GM19452 (cell line): Measurements from ENCODE around the gene TPRA1.
A peak's percentile ranks its signal among the peaks of the same experiment; 100 is the strongest.

Experiments used
- ATAC-seq: cut with Tn5 transposase; IDR thresholded peaks from one replicate; pipeline ENCODE4 v1.9.1; 2021; ENCODE audit not compliant: unreplicated experiment

The TPRA1 gene

GRCh38 chr3:127593178-127593577, 2.6 kb upstream of the TPRA1 start:
- no peak for ATAC-seq

DNA sequence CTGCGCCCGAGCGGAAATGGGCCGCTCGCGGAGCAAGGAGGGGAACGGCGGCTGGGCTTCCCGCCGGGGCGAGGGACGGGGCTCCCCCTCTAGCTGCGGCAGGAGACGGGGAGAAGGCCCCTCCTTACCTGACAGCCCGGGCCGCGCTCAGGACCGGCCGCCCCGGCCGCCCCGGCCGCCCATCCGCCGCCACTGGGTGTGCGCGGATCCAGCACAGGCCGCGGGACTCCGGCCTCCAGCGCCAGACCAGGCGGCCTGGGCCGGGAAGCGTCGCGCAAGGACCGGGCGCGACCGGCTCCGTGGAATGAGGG, 296 bp downstream of the TPRA1 start:
- peak; percentile 42 for ATAC-seq

DNA sequence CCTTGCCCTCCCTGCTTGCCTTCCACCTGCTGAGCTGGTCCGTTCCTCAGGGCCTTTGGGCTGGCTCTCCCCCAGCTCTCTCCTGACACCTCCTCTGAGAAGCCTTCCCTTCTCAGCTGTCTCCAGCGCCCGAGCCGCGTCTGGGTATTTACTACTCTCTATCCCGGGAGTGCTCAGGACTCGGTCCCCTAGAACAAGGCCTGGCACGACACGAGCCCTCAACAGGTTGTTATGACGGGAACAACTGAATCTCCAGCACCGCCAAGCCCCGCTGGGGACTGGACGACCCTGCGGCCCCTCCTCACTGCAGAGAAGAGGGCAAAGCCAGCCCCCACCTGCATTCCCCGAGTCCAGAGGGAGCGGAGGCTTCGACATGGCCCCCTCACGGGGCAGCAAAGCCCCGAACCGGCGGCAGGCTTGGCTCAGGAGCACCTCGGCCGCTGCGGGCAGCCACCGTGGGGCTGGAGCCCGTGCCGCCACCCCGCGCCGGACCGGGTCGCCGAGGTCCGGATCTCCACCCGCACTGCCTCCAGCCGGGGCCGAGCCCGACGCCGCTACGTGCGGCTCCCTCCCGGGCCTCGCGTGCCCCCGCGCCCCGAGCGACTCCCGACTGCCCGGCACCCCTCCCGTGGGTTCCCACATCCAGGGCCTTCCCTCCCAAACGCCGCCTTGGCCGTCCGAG, 792 bp downstream of the TPRA1 start:
- ATAC-seq: peak; percentile 12

GRCh38 chr3:127588806-127589577, 1.5 kb downstream of the TPRA1 start:
- no peak for ATAC-seq

- no peak for ATAC-seq
Observed at GRCh38 chr3:127587876-127588275, 2.7 kb downstream of the TPRA1 start.

DNA sequence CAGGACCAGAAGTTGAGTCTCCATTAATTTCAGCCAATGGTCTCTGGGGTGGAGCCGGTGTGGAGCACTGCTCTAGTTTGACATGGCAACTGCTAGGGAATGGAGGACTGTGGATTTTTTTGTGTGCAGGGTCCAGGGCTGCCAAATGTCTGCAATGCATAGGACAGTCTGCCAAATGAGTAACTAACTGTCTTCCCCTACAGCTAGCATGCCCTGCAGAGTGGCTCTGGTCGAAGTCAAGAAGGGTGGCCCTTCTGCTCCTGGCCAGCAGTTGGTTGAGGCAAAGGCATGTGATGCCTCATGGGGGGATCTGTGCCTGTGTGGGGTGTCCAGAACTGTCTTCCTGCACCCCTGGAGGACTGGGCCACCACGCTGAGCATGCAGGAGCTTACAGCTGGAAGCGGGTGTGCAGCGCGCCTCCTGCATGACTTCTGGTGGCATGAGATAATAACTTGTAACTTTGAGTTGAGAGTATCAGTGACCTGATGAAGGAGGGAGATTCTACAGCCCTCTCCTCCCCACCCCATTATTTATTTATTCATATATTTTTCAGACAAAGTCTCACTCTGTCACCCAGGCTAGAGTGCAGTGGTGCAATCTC, 4.6 kb downstream of the TPRA1 start:
- ATAC-seq: no peak

DNA sequence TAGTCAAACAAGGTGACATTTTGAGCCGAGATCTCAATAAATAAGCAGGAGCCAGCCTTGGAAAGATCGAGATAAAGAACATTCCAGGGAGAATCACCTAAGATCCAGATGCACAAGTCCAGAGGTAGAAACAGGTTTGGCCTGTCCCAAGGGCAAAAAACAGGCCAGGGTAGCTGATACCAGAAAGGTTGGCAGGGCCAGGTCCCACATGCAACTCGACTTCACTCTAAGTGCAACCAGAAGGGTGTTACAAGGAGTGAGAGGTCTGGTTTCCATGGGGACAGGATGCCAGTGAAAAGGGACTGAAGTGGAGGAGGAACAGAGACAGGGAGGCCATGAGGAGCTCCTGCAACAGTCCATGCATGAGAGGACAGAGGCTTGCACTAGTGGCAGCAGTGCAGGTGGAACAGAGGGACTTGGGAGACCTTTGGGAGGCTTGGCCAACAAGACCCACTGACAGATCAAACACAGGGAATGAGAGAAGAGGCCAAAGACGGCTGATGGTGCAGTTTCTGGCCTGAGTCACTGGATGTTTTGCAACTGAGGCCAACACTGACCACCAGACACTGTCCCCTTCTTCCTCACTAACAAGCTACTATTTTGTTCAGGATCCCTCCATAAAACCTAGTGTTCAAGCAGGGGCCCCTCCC, 5.2 kb downstream of the TPRA1 start:
- ATAC-seq: no peak

DNA sequence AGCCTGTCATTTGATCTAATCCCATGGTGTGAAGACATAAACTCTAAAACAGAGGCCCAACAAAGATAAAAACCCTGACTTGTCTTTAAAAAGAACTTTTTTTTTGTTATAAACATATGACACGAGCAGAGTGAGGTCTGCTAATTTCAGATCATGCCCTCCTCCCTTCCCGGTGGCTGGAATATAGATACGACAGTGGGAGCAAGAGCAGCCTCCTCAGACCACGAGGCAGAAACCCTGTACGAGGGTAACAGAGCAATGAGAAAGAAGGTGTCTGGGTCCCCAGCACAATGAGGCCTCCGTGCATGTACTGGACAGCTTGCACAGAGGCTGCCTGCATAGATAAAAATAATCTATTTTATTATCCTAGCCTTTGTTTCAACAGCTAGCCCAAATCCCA, 5.8 kb downstream of the TPRA1 start:
- ATAC-seq: no peak

DNA sequence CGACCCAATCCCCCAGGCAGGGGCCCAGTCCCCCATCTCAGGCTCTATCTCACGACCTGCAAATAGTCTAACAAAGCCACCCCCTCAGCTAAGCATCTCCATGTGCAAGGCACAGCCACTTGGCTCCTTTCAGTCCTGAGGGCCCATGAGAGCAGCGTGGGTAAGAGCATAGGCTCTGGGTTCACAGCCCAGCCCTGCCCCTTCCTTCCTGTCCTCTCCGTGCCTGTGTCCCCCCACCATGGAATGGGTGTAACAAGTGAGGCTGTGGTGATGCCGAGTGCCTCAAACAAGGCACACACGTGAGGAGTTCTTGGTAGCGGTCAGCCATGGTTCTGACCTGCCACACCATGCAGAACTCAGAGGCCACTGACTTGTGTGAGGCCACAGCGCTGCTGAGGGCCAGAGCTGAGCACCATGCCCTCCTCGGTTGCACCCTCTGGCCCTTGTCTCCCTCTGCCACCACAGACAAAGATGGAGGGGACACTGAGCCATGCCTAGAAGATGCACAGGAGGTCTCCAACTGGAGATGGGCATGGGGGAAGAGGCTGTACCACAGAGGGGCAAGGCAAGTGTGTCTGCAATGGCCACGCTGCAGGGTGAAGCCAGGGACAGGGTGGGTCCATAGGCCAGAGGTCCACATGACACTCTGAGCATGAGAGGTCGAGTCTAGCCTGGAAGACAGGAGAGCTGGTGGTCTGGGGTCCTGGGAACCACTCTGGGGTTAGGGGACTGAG, 10.0 kb downstream of the TPRA1 start:
- ATAC-seq: no peak

- no peak for ATAC-seq
Observed at GRCh38 chr3:127578802-127579201, 11.7 kb downstream of the TPRA1 start.

GRCh38 chr3:127578168-127578567, 12.4 kb downstream of the TPRA1 start:
- no peak for ATAC-seq

- no peak for ATAC-seq
Observed at GRCh38 chr3:127577448-127577847, 13.1 kb downstream of the TPRA1 start.

GRCh38 chr3:127574880-127575878, 15.4 kb downstream of the TPRA1 start:
- peak; percentile 75 for ATAC-seq

- no peak for ATAC-seq
Observed at GRCh38 chr3:127573912-127574311, 16.6 kb downstream of the TPRA1 start.

GRCh38 chr3:127573401-127573800, 17.1 kb downstream of the TPRA1 start:
- ATAC-seq: no peak

DNA sequence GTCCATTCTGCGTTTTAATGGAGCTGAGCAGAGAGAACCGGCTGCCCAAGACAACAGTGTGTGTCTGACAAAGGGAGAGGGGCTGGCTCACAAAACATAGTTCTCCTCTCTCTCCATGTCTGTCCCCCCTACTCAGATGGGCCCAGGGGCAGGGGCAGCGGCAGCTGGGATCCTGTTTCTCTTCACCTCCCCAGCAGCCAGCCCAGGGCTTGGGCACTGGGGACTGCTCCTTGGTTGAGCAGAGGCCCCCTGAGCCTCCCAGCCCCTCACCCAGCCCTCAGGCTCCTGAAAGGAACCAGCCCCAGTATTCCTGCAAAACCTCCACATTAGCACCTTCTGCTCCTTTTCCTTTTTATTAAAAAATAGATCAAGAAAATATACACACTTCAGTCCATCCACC, 17.8 kb downstream of the TPRA1 start:
- no peak for ATAC-seq

DNA sequence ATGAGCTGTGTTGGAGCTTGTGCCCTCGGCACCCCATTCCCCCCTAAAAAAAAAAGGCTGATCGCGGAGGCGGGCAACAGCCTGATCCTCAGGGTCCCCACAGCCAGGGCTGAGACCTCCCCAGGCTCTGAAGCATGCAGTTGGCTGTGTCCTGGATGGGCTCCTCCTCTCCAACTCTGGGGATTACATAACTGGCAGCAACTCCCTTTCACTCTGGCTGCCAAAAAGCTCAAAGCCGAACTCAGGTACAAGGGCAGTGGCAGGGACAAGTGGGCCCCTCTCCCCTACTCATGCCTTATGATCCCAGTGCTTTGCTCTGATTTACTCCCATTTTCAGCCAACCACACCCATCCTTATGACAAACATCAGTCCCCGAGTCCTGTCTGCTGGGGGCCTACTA, 18.3 kb downstream of the TPRA1 start:
- no peak for ATAC-seq

DNA sequence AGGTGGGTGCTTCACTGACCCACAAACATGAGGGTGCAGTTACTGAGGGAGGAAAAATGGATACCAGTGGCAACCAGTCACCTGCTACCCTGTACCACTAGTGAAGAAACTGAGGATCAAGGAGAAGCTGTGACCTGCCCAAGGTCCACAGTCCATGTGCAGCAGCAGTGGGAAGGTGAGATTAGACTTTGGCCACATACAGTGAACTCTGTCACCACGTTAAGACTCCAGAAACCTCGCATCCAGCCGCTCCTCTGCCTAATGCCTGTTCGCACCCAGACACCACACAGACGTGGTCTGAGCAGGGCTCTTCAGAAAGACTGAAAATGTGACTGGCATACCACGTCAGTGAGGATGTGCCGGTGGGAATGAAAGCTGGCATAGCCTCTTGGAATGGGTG, 20.0 kb downstream of the TPRA1 start:
- ATAC-seq: no peak

DNA sequence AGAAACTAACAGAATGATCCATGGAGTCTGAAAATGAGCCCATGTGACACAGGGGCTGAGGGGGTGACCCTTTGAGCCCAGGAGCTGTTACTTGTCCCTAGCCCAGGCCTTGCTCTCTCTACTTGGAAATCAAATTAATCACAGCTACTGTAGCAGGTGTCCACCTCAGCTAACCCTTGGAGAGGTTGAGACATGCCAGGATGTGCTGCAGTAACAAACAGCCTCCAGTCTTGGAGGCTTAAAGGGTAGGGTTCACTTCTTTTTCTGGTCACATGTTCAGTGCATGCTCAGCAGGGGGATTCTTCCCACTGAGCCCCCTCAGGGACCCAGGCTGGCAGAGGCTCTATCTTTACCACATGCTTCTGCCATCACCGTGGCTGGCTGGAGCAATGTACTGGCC, 21.4 kb downstream of the TPRA1 start:
- ATAC-seq: no peak

DNA sequence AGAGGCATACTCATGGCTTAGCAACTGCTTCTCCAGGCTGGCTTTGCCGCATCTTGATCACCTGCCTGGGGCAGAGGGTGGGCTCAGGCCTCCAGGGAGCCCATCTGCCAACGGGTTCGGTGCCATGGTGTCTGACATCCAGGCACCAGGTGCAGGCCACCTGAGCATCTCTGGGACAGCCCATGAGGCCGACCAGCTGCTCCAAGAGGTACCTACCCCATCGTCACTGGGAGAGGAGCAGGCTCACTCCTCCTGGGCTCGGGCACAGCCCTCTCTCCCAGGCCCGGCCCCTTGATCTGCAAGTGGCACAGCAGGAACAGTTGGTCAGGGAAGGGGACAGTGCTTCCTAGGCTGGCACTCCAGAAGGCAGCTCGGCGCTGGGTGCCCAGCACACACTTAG, 21.9 kb downstream of the TPRA1 start:
- ATAC-seq: no peak
